Thyroid gland (tissue), 4 donors: ENCODE measurements around the gene MYO5A. TPM values are rescaled to one million over a fixed set of nuclear protein-coding genes. Genes with fewer than 3 reads are reported as not detected.

Experiments used
- DNase-seq, 2 donors: peaks; one replicate each; pipeline ENCODE4 v3.0.0-alpha.2; 2019
- H3K27ac ChIP-seq, 3 donors: fragments of 200-600 bp; sonication (generic); 1 replicate in 2 of 3; 2 replicates in 1 of 3; pipeline ENCODE4 v1.5.1; 2016 to 2019; ENCODE audit warnings: mild to moderate bottlenecking in 1 of 3, moderate library complexity in 1 of 3
- H3K27me3 ChIP-seq: fragments of 200-600 bp; sonication (generic); one replicate; pipeline ENCODE4 v1.5.1; 2019
- H3K36me3 ChIP-seq, 2 donors: fragments of 200-600 bp; sonication (generic); one replicate each; pipeline ENCODE4 v1.5.1; 2016 to 2019
- H3K4me1 ChIP-seq, 2 donors: fragments of 200-600 bp; sonication (generic); one replicate each; pipeline ENCODE4 v1.5.1; 2017 to 2019
- H3K4me3 ChIP-seq, 3 donors: fragments of 200-600 bp; sonication (generic); replicated peaks in 1 of 3; 1 replicate in 2 of 3; 2 replicates in 1 of 3; pipeline ENCODE4 v1.5.1; 2016; ENCODE audit warnings: mild to moderate bottlenecking in 1 of 3
- H3K9me3 ChIP-seq: fragments of 200-600 bp; sonication (generic); one replicate; pipeline ENCODE4 v1.5.1; 2017
- POLR2A ChIP-seq, 2 donors: fragments of 450-650 bp; IDR thresholded peaks; one replicate each; pipeline ENCODE4 v1.6.1; 2017; ENCODE audit warnings: antibody characterized with exemption in 2 of 2, mild to moderate bottlenecking in 2 of 2, moderate library complexity in 1 of 2
- WGBS, 2 donors: methylation state at CpG; one replicate each; pipeline ENCODE4 v1.1.5; 2017; 5-methylcytosine and 5-hydroxymethylcytosine counted together
- intact Hi-C: fragments of 100-400 bp; cut with DNase I; formaldehyde crosslinking; loops from one replicate; pipeline ENCODE4 v1.15.1; 2023
- total RNA-seq, 4 donors: library from RNA; depleted of rRNA; stranded (reverse); fragments of >200 nt; gene quantifications; one replicate each; pipeline ENCODE4 v1.2.3, GENCODE V29; 2016
- TF ChIP-seq, protein P1 (sequence below), 6 experiments: fragments of 200-600 bp in 3 of 6; fragments of 450-650 bp in 3 of 6; sonication (generic) in 3 of 6; IDR thresholded peaks; one replicate each; pipeline ENCODE4 v1.5.1; 2016 to 2019; ENCODE audit warnings: antibody characterized with exemption in 6 of 6, mild to moderate bottlenecking in 2 of 6, inconsistent platforms in 1 of 6, moderate library complexity in 1 of 6

The MYO5A gene
- total RNA-seq, 4 donors from 2014 or later, result 23.3 to 44.1 (median 34.7) TPM

DNA sequence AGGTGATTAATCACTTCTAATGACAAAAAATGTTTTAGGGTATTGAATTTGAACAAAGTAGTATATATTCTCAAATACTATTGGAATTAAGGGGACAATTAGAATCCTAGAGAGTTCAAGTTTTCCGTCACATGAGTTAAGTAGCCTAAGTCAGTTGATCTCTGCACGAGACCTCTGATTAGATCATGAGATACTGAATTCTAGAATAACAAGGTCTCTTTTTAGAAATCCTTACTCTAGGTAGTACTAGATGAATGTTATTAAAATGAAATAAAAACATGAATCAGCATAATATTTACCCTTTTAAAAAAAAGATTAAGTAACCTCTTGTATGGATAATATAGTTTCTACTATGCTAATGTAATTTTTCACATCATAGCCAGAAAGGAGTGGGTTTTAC is 43.4 kb downstream of the MYO5A start:
- WGBS, 2 donors, result 93 to 94% methylated on average over 2 of the region's 2 CpGs
- DNase-seq, result no peak
- H3K27ac ChIP-seq, result no peak overlapping the region
- TF ChIP-seq, protein P1, sequence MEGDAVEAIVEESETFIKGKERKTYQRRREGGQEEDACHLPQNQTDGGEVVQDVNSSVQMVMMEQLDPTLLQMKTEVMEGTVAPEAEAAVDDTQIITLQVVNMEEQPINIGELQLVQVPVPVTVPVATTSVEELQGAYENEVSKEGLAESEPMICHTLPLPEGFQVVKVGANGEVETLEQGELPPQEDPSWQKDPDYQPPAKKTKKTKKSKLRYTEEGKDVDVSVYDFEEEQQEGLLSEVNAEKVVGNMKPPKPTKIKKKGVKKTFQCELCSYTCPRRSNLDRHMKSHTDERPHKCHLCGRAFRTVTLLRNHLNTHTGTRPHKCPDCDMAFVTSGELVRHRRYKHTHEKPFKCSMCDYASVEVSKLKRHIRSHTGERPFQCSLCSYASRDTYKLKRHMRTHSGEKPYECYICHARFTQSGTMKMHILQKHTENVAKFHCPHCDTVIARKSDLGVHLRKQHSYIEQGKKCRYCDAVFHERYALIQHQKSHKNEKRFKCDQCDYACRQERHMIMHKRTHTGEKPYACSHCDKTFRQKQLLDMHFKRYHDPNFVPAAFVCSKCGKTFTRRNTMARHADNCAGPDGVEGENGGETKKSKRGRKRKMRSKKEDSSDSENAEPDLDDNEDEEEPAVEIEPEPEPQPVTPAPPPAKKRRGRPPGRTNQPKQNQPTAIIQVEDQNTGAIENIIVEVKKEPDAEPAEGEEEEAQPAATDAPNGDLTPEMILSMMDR (IDR thresholded peaks at IDR 0.05), result no peak
- TF ChIP-seq POLR2A (IDR thresholded peaks at IDR 0.05), result no peak
- intact Hi-C loops, result no loop called here
- no peaks in the 10 kb centered on the region for H3K36me3 ChIP-seq
- H3K27me3 ChIP-seq, result no peaks in the 10 kb centered on the region
- H3K9me3 ChIP-seq, result no peaks in the 10 kb centered on the region
- peaks cover 0 to 21% of the 10 kb centered on the region in 2 donors for H3K4me1 ChIP-seq
- no peak overlapping the region for H3K4me3 ChIP-seq

DNA sequence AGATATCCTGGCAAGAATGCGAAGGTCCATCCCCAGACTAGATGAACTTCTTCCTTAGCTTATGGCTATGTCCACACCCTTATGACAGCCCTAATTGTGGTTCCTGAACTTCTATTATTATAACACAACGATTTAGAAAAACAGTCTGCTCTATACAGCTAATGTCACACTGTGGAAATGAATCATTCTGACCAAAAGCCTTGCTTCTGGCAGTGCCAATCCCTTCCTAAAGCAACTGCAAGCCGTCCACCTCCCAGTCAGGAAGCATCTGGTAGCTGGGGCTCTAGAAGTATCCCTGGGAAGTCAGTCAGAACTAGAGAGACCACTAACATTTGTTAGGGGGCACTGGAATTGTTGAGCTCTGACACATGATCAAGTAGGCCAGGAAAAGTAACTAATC is 45.0 kb downstream of the MYO5A start:
- H3K27me3 ChIP-seq, result no peaks in the 10 kb centered on the region
- TF ChIP-seq, protein P1 (IDR thresholded peaks at IDR 0.05), result no peak
- no peak for TF ChIP-seq POLR2A (IDR thresholded peaks at IDR 0.05)
- H3K4me3 ChIP-seq, result no peak overlapping the region
- no peaks in the 10 kb centered on the region for H3K9me3 ChIP-seq
- peaks cover 0 to 21% of the 10 kb centered on the region in 2 donors for H3K4me1 ChIP-seq
- peak overlapping the region in 1 of 3 donors; percentile 8 for H3K27ac ChIP-seq
- intact Hi-C loops, result no loop called here
- DNase-seq, result no peak
- 48 to 82% methylated on average over 3 of the region's 3 CpGs for WGBS, 2 donors
- no peaks in the 10 kb centered on the region for H3K36me3 ChIP-seq

DNA sequence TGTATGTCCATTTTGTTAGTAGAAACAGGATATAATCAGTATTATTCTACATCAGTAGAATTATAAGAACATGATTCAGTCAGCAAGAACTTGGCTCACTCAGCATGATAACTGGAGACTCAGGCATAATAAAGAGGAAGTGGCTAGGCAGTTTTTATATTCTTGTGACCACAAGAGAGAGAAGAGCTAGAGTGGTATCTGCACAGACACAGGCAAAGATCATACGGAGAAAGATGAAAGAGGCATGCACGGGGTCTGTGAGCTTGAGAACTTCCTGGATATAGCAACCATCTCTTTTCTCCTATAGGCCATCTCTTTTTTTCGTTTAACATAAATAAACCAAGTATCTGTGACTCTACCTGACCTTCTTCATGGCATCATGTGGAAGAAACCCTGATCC is 46.8 kb downstream of the MYO5A start:
- Histone ChIP-seq H3K4me1 (peaks cover 0 to 21% of the 10 kb centered on the region in 2 donors), H3K36me3 (no peaks in the 10 kb centered on the region), H3K4me3 (no peak overlapping the region), H3K27me3 (no peaks in the 10 kb centered on the region), H3K27ac (no peak overlapping the region), H3K9me3 (no peaks in the 10 kb centered on the region)
- no peak for DNase-seq
- WGBS, 2 donors, result 75 to 84% methylated on average over 3 of the region's 3 CpGs
- TF ChIP-seq, protein P1 (IDR thresholded peaks at IDR 0.05), result no peak
- no peak for TF ChIP-seq POLR2A (IDR thresholded peaks at IDR 0.05)
- intact Hi-C loops, result no loop called here

DNA sequence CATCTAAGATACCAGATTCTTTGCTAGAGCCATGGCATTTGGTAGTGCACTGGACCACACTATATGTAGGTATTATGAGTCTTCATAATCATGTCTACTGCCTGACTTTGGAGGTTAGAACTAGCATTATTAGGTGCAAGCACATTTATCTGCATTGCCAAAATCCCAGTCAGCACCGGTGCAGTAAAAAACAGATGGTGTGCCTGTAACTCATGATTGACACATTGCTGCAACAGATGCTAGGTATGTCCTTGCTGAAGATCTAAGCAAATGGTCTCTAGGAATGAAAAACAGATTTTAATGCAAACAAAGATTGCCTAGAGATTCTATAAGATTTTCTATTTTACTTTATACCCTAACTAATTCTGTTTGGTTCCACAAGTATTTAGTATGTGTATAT is 47.7 kb downstream of the MYO5A start:
- no peak for TF ChIP-seq POLR2A (IDR thresholded peaks at IDR 0.05)
- TF ChIP-seq, protein P1 (IDR thresholded peaks at IDR 0.05), result no peak
- 86 to 96% methylated on average over 1 of the region's 1 CpG for WGBS, 2 donors
- DNase-seq, result no peak
- intact Hi-C loops, result no loop called here
- H3K9me3 ChIP-seq, result no peaks in the 10 kb centered on the region
- no peaks in the 10 kb centered on the region for H3K36me3 ChIP-seq
- H3K27me3 ChIP-seq, result no peaks in the 10 kb centered on the region
- no peak overlapping the region for H3K4me3 ChIP-seq
- peaks cover 0 to 21% of the 10 kb centered on the region in 2 donors for H3K4me1 ChIP-seq
- no peak overlapping the region for H3K27ac ChIP-seq

DNA sequence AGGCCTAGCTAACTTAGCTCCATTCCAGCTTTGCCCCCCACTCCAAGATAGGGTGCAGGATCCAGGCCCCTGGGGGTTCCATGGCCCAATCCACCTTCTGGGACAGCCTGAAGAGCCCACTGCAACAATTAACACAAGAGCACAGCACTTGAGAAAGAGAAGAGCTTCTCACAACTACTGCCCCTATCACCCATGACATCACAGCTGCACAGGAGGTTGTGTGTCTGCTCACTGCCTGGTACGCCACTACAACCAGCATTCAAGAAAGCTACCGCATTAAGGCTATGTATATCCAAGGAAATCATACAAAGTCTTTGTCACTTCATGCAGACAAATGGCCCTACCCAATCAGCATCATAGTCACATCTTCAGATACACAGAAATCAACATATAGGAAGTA is 62.0 kb downstream of the MYO5A start:
- Histone ChIP-seq H3K4me3 (no peak overlapping the region), H3K9me3 (no peaks in the 10 kb centered on the region), H3K4me1 (no peaks in the 10 kb centered on the region), H3K36me3 (no peaks in the 10 kb centered on the region), H3K27me3 (no peaks in the 10 kb centered on the region), H3K27ac (no peak overlapping the region)
- TF ChIP-seq POLR2A (IDR thresholded peaks at IDR 0.05), result no peak
- TF ChIP-seq, protein P1 (IDR thresholded peaks at IDR 0.05), result no peak
- DNase-seq, result no peak
- 82 to 96% methylated on average over 2 of the region's 2 CpGs for WGBS, 2 donors
- intact Hi-C loops, result no loop called here
